Measurements from ENCODE around the gene MBLAC1. TPM values are rescaled to one million over a fixed set of nuclear protein-coding genes. Genes with fewer than 3 reads are reported as not detected.
A peak's percentile ranks its signal among the peaks of the same experiment; 100 is the strongest.

The MBLAC1 gene
- total RNA-seq, 1 experiment from 2014 or later: 5.2 TPM

DNA sequence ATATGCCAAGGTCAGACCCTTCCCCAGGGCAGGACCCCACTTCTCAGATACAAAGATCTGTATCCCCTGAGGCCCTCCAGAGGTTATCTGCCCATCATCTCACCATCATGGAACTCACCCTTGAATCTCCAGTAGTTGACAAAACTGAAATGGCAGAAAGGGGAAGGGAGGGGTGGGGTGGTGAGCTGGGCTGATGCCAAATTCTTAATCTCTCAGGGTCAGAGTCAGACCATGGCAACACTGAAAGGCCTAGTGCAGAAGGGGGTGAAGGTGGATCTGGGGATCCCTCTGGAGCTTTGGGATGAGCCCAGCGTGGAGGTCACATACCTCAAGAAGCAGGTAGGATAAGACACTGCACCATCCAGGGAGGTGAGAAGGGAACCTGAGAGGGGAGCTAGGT lies 4.2 kb upstream of the MBLAC1 start:
- no peak for DNase-seq (ENCODE audit: low read depth, low spot score)
- TF ChIP-seq TCF7L2 (IDR thresholded peaks at IDR 0.05; ENCODE audit: low read depth, low read length) (no peak), SIN3A (IDR thresholded peaks at IDR 0.05; ENCODE audit: borderline replicate concordance, insufficient read depth, low read depth, low read length) (no peak), POLR2AphosphoS5 (IDR thresholded peaks at IDR 0.05; ENCODE audit: low read depth, low read length) (no peak)
- TF ChIP-seq, protein P1, sequence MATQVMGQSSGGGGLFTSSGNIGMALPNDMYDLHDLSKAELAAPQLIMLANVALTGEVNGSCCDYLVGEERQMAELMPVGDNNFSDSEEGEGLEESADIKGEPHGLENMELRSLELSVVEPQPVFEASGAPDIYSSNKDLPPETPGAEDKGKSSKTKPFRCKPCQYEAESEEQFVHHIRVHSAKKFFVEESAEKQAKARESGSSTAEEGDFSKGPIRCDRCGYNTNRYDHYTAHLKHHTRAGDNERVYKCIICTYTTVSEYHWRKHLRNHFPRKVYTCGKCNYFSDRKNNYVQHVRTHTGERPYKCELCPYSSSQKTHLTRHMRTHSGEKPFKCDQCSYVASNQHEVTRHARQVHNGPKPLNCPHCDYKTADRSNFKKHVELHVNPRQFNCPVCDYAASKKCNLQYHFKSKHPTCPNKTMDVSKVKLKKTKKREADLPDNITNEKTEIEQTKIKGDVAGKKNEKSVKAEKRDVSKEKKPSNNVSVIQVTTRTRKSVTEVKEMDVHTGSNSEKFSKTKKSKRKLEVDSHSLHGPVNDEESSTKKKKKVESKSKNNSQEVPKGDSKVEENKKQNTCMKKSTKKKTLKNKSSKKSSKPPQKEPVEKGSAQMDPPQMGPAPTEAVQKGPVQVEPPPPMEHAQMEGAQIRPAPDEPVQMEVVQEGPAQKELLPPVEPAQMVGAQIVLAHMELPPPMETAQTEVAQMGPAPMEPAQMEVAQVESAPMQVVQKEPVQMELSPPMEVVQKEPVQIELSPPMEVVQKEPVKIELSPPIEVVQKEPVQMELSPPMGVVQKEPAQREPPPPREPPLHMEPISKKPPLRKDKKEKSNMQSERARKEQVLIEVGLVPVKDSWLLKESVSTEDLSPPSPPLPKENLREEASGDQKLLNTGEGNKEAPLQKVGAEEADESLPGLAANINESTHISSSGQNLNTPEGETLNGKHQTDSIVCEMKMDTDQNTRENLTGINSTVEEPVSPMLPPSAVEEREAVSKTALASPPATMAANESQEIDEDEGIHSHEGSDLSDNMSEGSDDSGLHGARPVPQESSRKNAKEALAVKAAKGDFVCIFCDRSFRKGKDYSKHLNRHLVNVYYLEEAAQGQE (IDR thresholded peaks at IDR 0.05; ENCODE audit: insufficient read depth in 1 of 2, low read depth in 2 of 2, low read length in 1 of 2): no peak
- TF ChIP-seq, protein P2, sequence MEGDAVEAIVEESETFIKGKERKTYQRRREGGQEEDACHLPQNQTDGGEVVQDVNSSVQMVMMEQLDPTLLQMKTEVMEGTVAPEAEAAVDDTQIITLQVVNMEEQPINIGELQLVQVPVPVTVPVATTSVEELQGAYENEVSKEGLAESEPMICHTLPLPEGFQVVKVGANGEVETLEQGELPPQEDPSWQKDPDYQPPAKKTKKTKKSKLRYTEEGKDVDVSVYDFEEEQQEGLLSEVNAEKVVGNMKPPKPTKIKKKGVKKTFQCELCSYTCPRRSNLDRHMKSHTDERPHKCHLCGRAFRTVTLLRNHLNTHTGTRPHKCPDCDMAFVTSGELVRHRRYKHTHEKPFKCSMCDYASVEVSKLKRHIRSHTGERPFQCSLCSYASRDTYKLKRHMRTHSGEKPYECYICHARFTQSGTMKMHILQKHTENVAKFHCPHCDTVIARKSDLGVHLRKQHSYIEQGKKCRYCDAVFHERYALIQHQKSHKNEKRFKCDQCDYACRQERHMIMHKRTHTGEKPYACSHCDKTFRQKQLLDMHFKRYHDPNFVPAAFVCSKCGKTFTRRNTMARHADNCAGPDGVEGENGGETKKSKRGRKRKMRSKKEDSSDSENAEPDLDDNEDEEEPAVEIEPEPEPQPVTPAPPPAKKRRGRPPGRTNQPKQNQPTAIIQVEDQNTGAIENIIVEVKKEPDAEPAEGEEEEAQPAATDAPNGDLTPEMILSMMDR (IDR thresholded peaks at IDR 0.05): no peak
- Histone ChIP-seq H3K27me3 (ENCODE audit: control insufficient read depth, insufficient read depth, low read length) (no peaks in the 10 kb centered on the region), H3K36me3 (ENCODE audit: control insufficient read depth, insufficient read depth, low read length) (peaks cover 2% of the 10 kb centered on the region; the same call in 1 of the 2 replicates), H3K4me1 (ENCODE audit: control insufficient read depth, insufficient read depth, low read length) (peaks cover 22% of the 10 kb centered on the region), H3K4me3 (ENCODE audit: low read depth in 2 of 2, low read length in 2 of 2) (no peak overlapping the region; a peak in 1 of 4 replicates), H3K27ac (ENCODE audit: low read length) (no peak overlapping the region), H3K9me3 (ENCODE audit: control insufficient read depth, insufficient read depth, low read depth, low read length) (no peaks in the 10 kb centered on the region)
- BruUV-seq (replicated peaks): no TSS peak
- no peak for ATAC-seq
- in situ Hi-C loops (cut with HindIII; ENCODE audit: low pct_unique_long_range_greater_than_20kb, low sequenced_read_pairs) (no loop called here), intact Hi-C loops (cut with micrococcal nuclease; ENCODE audit: unreplicated experiment) (no loop called here)
- ChIA-PET CTCF (interaction anchor here (0.6 kb wide), 1 partner anchor 8 kb away, joined by 13 read pairs; no protein-coding TSS in a partner anchor), POLR2A (interaction anchor here (0.5 to 0.8 kb wide), 2 partner anchors 20 to 104 kb away, joined by 3 read pairs; no protein-coding TSS in a partner anchor)

DNA sequence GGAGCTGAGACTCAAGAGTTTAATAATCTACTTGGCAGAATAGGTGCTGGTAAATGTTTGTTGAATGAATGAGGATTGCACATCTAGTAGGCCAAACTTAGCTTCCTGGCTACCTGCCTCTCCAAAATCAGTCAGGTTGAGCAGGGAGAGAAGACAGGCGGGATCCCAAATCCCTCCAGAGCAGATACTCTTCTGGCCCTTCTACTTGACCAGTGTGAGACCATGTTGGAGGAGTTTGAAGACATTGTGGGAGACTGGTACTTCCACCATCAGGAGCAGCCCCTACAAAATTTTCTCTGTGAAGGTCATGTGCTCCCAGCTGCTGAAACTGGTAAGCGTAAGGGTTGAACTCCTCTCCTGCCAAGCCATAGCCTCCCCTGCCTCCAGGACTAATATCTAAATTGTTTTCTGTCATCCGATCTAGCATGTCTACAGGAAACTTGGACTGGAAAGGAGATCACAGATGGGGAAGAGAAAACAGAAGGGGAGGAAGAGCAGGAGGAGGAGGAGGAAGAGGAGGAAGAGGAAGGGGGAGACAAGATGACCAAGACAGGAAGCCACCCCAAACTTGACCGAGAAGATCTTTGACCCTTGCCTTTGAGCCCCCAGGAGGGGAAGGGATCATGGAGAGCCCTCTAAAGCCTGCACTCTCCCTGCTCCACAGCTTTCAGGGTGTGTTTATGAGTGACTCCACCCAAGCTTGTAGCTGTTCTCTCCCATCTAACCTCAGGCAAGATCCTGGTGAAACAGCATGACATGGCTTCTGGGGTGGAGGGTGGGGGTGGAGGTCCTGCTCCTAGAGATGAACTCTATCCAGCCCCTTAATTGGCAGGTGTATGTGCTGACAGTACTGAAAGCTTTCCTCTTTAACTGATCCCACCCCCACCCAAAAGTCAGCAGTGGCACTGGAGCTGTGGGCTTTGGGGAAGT lies 2.2 kb upstream of the MBLAC1 start:
- in situ Hi-C loops (cut with HindIII; ENCODE audit: low pct_unique_long_range_greater_than_20kb, low sequenced_read_pairs): no loop called here
- H3K27me3 ChIP-seq (ENCODE audit: control insufficient read depth, insufficient read depth, low read length): no peaks in the 10 kb centered on the region
- H3K9me3 ChIP-seq (ENCODE audit: control insufficient read depth, insufficient read depth, low read depth, low read length): no peaks in the 10 kb centered on the region
- no peak for DNase-seq (ENCODE audit: low read depth, low spot score)
- TSS peak; percentile 57 for BruUV-seq (replicated peaks)
- H3K27ac ChIP-seq (ENCODE audit: low read length): no peak overlapping the region
- CTCF ChIA-PET: interaction anchor here (0.5 to 1.2 kb wide), 2 partner anchors 23 to 93 kb away, joined by 3 to 5 read pairs; no protein-coding TSS in a partner anchor
- TF ChIP-seq POLR2AphosphoS5 (IDR thresholded peaks at IDR 0.05; ENCODE audit: low read depth, low read length): no peak
- TF ChIP-seq SIN3A (IDR thresholded peaks at IDR 0.05; ENCODE audit: borderline replicate concordance, insufficient read depth, low read depth, low read length): no peak
- TF ChIP-seq TCF7L2 (IDR thresholded peaks at IDR 0.05; ENCODE audit: low read depth, low read length): no peak
- TF ChIP-seq, protein P2 (IDR thresholded peaks at IDR 0.05): no peak
- TF ChIP-seq, protein P1 (IDR thresholded peaks at IDR 0.05; ENCODE audit: insufficient read depth in 1 of 2, low read depth in 2 of 2, low read length in 1 of 2): no peak
- POLR2A ChIA-PET: interaction anchor here (0.6 to 1.0 kb wide), 5 partner anchors 24 to 108 kb away, joined by 3 to 11 read pairs (median 4); no protein-coding TSS in a partner anchor
- ATAC-seq: no peak
- intact Hi-C loops (cut with micrococcal nuclease; ENCODE audit: unreplicated experiment): no loop called here
- H3K36me3 ChIP-seq (ENCODE audit: control insufficient read depth, insufficient read depth, low read length): peaks cover 2% of the 10 kb centered on the region; the same call in 1 of the 2 replicates
- peaks cover 27% of the 10 kb centered on the region for H3K4me1 ChIP-seq (ENCODE audit: control insufficient read depth, insufficient read depth, low read length)
- H3K4me3 ChIP-seq (ENCODE audit: low read depth in 2 of 2, low read length in 2 of 2): no peak overlapping the region

Measured in Panc1 (cell line).